RWPE1 (cell line): Measurements from ENCODE around the gene MMP28.
A peak's percentile ranks its signal among the peaks of the same experiment; 100 is the strongest.

Source experiments
- CTCF ChIA-PET: fragments of 350-600 bp; sonication (Branson Sonifier 250); formaldehyde crosslinking; extraction: SDS; loops from one replicate; lab custom pipeline; 2021; lab: Yijun Ruan, JAX
- POLR2A ChIA-PET: fragments of 400-600 bp; formaldehyde crosslinking; extraction: SDS; loops from one replicate; lab custom pipeline; 2020; ENCODE audit warnings: antibody characterized with exemption; ENCODE audit not compliant: low non-redundant PET; lab: Yijun Ruan, JAX
- DNase-seq: peaks from one replicate; pipeline ENCODE4 v3.0.0; 2012; ENCODE audit warnings: low spot score
- H3K27ac ChIP-seq: fragments of 450-650 bp; 2 replicates; pipeline ENCODE4 v1.5.1; 2017
- TF ChIP-seq, protein P1 (sequence below): fragments of 450-650 bp; conservative IDR thresholded peaks from 2 replicates; pipeline ENCODE4 v1.5.1; 2017; ENCODE audit warnings: low read depth, mild to moderate bottlenecking

The MMP28 gene

DNA sequence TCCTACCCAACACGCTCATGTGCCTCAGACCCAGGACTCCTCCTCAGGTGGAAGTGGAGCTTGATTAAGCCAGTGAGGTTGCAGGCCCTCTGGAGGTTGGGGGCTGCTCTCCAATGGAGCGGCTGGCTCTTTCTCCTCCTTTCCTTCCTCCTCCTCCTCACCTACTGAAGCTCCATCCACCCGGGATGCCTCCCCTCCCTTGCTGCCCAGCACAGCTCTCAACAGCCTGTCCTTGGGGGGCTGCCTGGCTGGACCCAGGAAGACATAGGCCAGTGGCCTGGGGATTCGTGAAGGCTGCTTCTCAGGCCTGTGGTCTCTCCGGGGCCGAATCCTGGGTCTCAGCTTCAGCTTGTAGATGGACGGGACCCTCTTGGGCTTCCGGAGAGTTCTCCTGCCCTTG, 50.6 kb downstream of the MMP28 start:
- no peak for DNase-seq
- POLR2A ChIA-PET, result no interaction called here
- no peak overlapping the region for H3K27ac ChIP-seq
- CTCF ChIA-PET, result no interaction called here
- TF ChIP-seq, protein P1, sequence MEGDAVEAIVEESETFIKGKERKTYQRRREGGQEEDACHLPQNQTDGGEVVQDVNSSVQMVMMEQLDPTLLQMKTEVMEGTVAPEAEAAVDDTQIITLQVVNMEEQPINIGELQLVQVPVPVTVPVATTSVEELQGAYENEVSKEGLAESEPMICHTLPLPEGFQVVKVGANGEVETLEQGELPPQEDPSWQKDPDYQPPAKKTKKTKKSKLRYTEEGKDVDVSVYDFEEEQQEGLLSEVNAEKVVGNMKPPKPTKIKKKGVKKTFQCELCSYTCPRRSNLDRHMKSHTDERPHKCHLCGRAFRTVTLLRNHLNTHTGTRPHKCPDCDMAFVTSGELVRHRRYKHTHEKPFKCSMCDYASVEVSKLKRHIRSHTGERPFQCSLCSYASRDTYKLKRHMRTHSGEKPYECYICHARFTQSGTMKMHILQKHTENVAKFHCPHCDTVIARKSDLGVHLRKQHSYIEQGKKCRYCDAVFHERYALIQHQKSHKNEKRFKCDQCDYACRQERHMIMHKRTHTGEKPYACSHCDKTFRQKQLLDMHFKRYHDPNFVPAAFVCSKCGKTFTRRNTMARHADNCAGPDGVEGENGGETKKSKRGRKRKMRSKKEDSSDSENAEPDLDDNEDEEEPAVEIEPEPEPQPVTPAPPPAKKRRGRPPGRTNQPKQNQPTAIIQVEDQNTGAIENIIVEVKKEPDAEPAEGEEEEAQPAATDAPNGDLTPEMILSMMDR, result no peak

GRCh38 chr17:35743626-35744328, 51.7 kb downstream of the MMP28 start:
- H3K27ac ChIP-seq, result no peak overlapping the region
- TF ChIP-seq, protein P1, result no peak
- CTCF ChIA-PET, result interaction anchor here (0.5 to 2.2 kb wide), 3 partner anchors 14 to 280 kb away, joined by 3 to 5 read pairs (median 4); no protein-coding TSS in a partner anchor
- POLR2A ChIA-PET, result no interaction called here
- peak; percentile 50 for DNase-seq

DNA sequence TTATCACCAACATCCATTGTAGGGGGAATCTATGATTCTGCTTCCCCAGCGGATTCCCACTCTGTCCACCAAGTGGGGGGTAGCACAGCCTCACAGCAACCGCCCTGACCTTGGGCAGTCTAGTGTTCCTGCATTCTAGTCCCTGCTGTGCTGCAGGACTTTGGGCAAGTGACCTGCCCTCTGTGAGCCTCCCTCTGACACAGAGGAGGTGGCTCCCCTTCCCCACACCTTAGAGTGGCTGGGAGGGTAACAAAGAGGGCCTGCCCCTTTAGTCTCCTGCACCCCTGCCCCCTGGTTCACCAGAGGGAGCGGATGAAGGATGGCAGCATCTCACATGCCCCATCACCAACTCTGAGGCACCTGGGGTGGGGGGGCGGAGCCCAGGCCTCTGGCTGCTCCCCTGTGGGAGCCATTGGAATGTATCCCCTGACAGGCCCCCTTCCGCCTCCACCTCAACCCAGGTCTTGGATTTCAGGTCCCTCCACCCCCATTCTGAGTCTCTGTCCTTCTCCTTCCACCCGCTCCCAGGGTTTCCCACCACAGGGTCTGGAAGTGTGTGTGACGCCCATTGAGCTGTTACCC, 52.5 kb downstream of the MMP28 start:
- ChIA-PET POLR2A (no interaction called here), CTCF (interaction anchor here (0.5 to 2.2 kb wide), 3 partner anchors 38 to 279 kb away, joined by 3 to 5 read pairs (median 4); no protein-coding TSS in a partner anchor)
- no peak for DNase-seq
- no peak overlapping the region for H3K27ac ChIP-seq
- TF ChIP-seq, protein P1, result no peak

- CTCF ChIA-PET, result interaction anchor here (1.0 to 2.2 kb wide), 2 partner anchors 37 to 129 kb away, joined by 3 to 5 read pairs; no protein-coding TSS in a partner anchor
- TF ChIP-seq, protein P1, result no peak
- POLR2A ChIA-PET, result no interaction called here
- DNase-seq, result no peak
- no peak overlapping the region for H3K27ac ChIP-seq
Measured at GRCh38 chr17:35742496-35742895, 52.9 kb downstream of the MMP28 start.

- CTCF ChIA-PET, result interaction anchor here (0.5 to 1.5 kb wide), 4 partner anchors 27 to 134 kb away, joined by 3 to 4 read pairs (median 4); no protein-coding TSS in a partner anchor
- DNase-seq, result no peak
- POLR2A ChIA-PET, result interaction anchor here (0.7 kb wide), 1 partner anchor 18 kb away, joined by 7 read pairs; no protein-coding TSS in a partner anchor
- TF ChIP-seq, protein P1, result no peak
- H3K27ac ChIP-seq, result no peak overlapping the region
Measured at GRCh38 chr17:35740997-35741931, 54.2 kb downstream of the MMP28 start.

DNA sequence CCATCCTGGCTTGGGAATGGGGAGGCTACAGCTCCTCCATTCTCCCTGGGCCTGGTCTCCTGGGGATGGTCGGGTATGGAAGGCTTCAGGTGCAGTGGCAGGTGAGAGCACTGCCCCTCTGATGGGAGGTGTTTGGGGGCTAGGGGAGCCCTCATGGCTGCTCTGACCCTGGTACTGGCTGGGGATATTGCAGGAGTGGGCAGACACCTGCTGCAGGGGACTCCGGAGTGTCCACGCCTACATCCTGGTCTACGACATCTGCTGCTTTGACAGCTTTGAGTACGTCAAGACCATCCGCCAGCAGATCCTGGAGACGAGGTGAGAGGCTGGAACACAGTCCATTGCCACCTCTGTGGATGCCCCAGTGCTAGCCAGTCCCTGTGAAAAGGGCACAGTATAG, 55.2 kb downstream of the MMP28 start:
- CTCF ChIA-PET, result interaction anchor here (0.6 to 1.5 kb wide), 2 partner anchors 129 to 1744 kb away, joined by 3 to 4 read pairs; no protein-coding TSS in a partner anchor
- no peak for DNase-seq
- TF ChIP-seq, protein P1, result no peak
- POLR2A ChIA-PET, result no interaction called here
- no peak overlapping the region for H3K27ac ChIP-seq
